Natural killer cell (primary cell): ENCODE results near the gene FOS. TPM values are rescaled to one million over a fixed set of nuclear protein-coding genes. Genes with fewer than 3 reads are reported as not detected.

Source experiments
- ATAC-seq, 3 donors: fragments of 150-1000 bp in 2 of 3; fragments of 200-7000 bp in 1 of 3; cut with Tn5 transposase; 1 replicate in 1 of 3; 2 replicates in 2 of 3; pipeline ENCODE4 v1.10.0; 2021; ENCODE audit warnings: mild to moderate bottlenecking in 2 of 3, moderate library complexity in 2 of 3
- DNase-seq, 2 donors: peaks; one replicate each; pipeline versions ENCODE4 v3.0.0 to v3.0.0-alpha.2; 2013 to 2021; ENCODE audit warnings: mixed read lengths in 1 of 2
- H3K27ac ChIP-seq: one replicate; pipeline ENCODE4 v1.5.1; 2013; ENCODE audit warnings: mild to moderate bottlenecking, low read length
- H3K27me3 ChIP-seq: one replicate; pipeline ENCODE4 v1.6.1; 2013; ENCODE audit warnings: low read length; ENCODE audit not compliant: control insufficient read depth, insufficient read depth
- H3K36me3 ChIP-seq: one replicate; pipeline ENCODE4 v1.6.1; 2013; ENCODE audit warnings: low read length; ENCODE audit not compliant: control insufficient read depth, insufficient read depth
- H3K4me1 ChIP-seq: one replicate; pipeline ENCODE4 v1.6.1; 2013; ENCODE audit warnings: low read length; ENCODE audit not compliant: control insufficient read depth, insufficient read depth
- H3K4me3 ChIP-seq: one replicate; pipeline ENCODE4 v1.5.1; 2013; ENCODE audit warnings: low read length
- H3K9me3 ChIP-seq: one replicate; pipeline ENCODE4 v1.6.1; 2013; ENCODE audit warnings: low read length; ENCODE audit not compliant: control insufficient read depth, insufficient read depth
- H3K27ac Mint-ChIP-seq, 2 donors: one replicate each; pipeline ENCODE4 v1.8.0; 2022; ENCODE audit warnings: mild to moderate bottlenecking in 2 of 2, mixed read lengths in 2 of 2, moderate library complexity in 1 of 2
- H3K27me3 Mint-ChIP-seq, 2 donors: one replicate each; pipeline ENCODE4 v1.8.0; 2022; ENCODE audit warnings: low read depth in 2 of 2, mixed read lengths in 2 of 2
- H3K36me3 Mint-ChIP-seq: one replicate; pipeline ENCODE4 v1.8.0; 2022; ENCODE audit warnings: mixed read lengths
- H3K4me1 Mint-ChIP-seq, 2 donors: one replicate each; pipeline ENCODE4 v1.8.0; 2022; ENCODE audit warnings: mixed read lengths in 2 of 2
- H3K4me3 Mint-ChIP-seq: one replicate; pipeline ENCODE4 v1.8.0; 2022; ENCODE audit warnings: mild to moderate bottlenecking, moderate library complexity, mixed read lengths
- H3K9me3 Mint-ChIP-seq, 2 donors: one replicate each; pipeline ENCODE4 v1.8.0; 2022; ENCODE audit warnings: mixed read lengths in 2 of 2
- CTCF ChIP-seq: fragments of 200-600 bp; IDR thresholded peaks from one replicate; pipeline ENCODE4 v1.8.0; 2022; ENCODE audit warnings: antibody characterized with exemption
- WGBS: methylation state at CpG from one replicate; pipeline ENCODE4 v1.1.7; 2013; ENCODE audit warnings: missing lambda C conversion rate; ENCODE audit not compliant: insufficient coverage; 5-methylcytosine and 5-hydroxymethylcytosine counted together
- intact Hi-C: fragments of 100-400 bp; cut with micrococcal nuclease; formaldehyde crosslinking; loops from one replicate; pipeline ENCODE4 v1.14.2; 2022
- total RNA-seq, 4 donors: library from RNA; stranded (reverse); fragments of 120-200 nt in 1 of 4; gene quantifications; one replicate each; pipeline versions ENCODE4 v1.2.3 to v1.2.4, GENCODE V29; 2013 to 2022

FOS gene
- total RNA-seq, 3 donors from 2014 or later (not counting 1 experiment from before 2014, with no cell fraction given): 2,527 to 3,257 (median 3,104) TPM

GRCh38 chr14:75259510-75259855, 19.1 kb upstream of the FOS start:
- ATAC-seq (no peak), DNase-seq (no peak)
- 23% methylated on average over 7 of the region's 7 CpGs for WGBS
- H3K27me3 ChIP-seq: no peaks in the 10 kb centered on the region
- H3K4me1 ChIP-seq: peaks cover 11% of the 10 kb centered on the region
- Mint-ChIP-seq H3K9me3 (no peaks in the 10 kb centered on the region), H3K36me3 (no peaks in the 10 kb centered on the region), H3K4me3 (peak overlapping the region; percentile 83), H3K27me3 (no peaks in the 10 kb centered on the region), H3K4me1 (peaks cover 23 to 34% of the 10 kb centered on the region in 2 donors), H3K27ac (peak overlapping the region; percentile 99)
- peak overlapping the region; percentile 93 for H3K27ac ChIP-seq
- no peaks in the 10 kb centered on the region for H3K36me3 ChIP-seq
- peak overlapping the region; percentile 46 for H3K4me3 ChIP-seq
- intact Hi-C loops: loop anchor here (1.0 to 2.0 kb wide), 5 partner anchors 10 to 35 kb away; partner anchors contain the start of gene FOS
- H3K9me3 ChIP-seq: no peaks in the 10 kb centered on the region
- no peak for TF ChIP-seq CTCF

GRCh38 chr14:75260025-75260763, 18.4 kb upstream of the FOS start:
- Histone ChIP-seq H3K27me3 (no peaks in the 10 kb centered on the region), H3K4me1 (peaks cover 11% of the 10 kb centered on the region), H3K36me3 (no peaks in the 10 kb centered on the region), H3K9me3 (no peaks in the 10 kb centered on the region), H3K4me3 (no peak overlapping the region), H3K27ac (peak overlapping the region; percentile 93)
- Mint-ChIP-seq H3K27ac (peak overlapping the region; percentile 99), H3K36me3 (no peaks in the 10 kb centered on the region), H3K4me1 (peaks cover 23 to 34% of the 10 kb centered on the region in 2 donors), H3K4me3 (peak overlapping the region; percentile 68), H3K27me3 (no peaks in the 10 kb centered on the region), H3K9me3 (no peaks in the 10 kb centered on the region)
- TF ChIP-seq CTCF: no peak
- ATAC-seq: no peak
- DNase-seq: peak in 1 of 2 donors; percentile 50
- intact Hi-C loops: no loop called here
- 83% methylated on average over 4 of the region's 8 CpGs for WGBS

GRCh38 chr14:75261820-75262219, 16.8 kb upstream of the FOS start:
- WGBS: 99% methylated on average over 4 of the region's 5 CpGs
- ATAC-seq (no peak), DNase-seq (no peak)
- intact Hi-C loops: no loop called here
- H3K27me3 Mint-ChIP-seq: no peaks in the 10 kb centered on the region
- H3K4me3 ChIP-seq: no peak overlapping the region
- H3K27ac Mint-ChIP-seq: peak overlapping the region in 1 of 2 donors; percentile 99
- no peaks in the 10 kb centered on the region for H3K36me3 ChIP-seq
- no peaks in the 10 kb centered on the region for H3K9me3 Mint-ChIP-seq
- H3K36me3 Mint-ChIP-seq: no peaks in the 10 kb centered on the region
- peaks cover 23 to 33% of the 10 kb centered on the region in 2 donors for H3K4me1 Mint-ChIP-seq
- H3K27me3 ChIP-seq: no peaks in the 10 kb centered on the region
- TF ChIP-seq CTCF: no peak
- H3K4me3 Mint-ChIP-seq: no peak overlapping the region
- H3K9me3 ChIP-seq: no peaks in the 10 kb centered on the region
- H3K4me1 ChIP-seq: peaks cover 11% of the 10 kb centered on the region
- no peak overlapping the region for H3K27ac ChIP-seq

GRCh38 chr14:75262641-75263040, 16.0 kb upstream of the FOS start:
- no peaks in the 10 kb centered on the region for H3K36me3 ChIP-seq
- Mint-ChIP-seq H3K27ac (peak overlapping the region in 1 of 2 donors; percentile 8), H3K4me3 (no peak overlapping the region), H3K27me3 (no peaks in the 10 kb centered on the region), H3K36me3 (no peaks in the 10 kb centered on the region), H3K9me3 (no peaks in the 10 kb centered on the region), H3K4me1 (peaks cover 23 to 28% of the 10 kb centered on the region in 2 donors)
- 90% methylated on average over 1 of the region's 2 CpGs for WGBS
- no peak overlapping the region for H3K27ac ChIP-seq
- TF ChIP-seq CTCF: no peak
- no peaks in the 10 kb centered on the region for H3K9me3 ChIP-seq
- intact Hi-C loops: no loop called here
- H3K27me3 ChIP-seq: no peaks in the 10 kb centered on the region
- H3K4me3 ChIP-seq: no peak overlapping the region
- no peak for ATAC-seq
- no peak for DNase-seq
- peaks cover 11% of the 10 kb centered on the region for H3K4me1 ChIP-seq
